ENCODE measurements around the gene PPP1R14D. TPM values are rescaled to one million over a fixed set of nuclear protein-coding genes. Genes with fewer than 3 reads are reported as not detected.
A peak's percentile ranks its signal among the peaks of the same experiment; 100 is the strongest.

The PPP1R14D gene
- total and polyA plus RNA-seq, 10 donors = 0.30 TPM; not detected in 9

- H3K27me3 ChIP-seq (replicated peaks in 1 of 7) = no peaks in the 10 kb centered on the region
- WGBS, 5 donors = 82 to 87% (median 83%) methylated on average over 13 of the region's 13 CpGs
Measured at GRCh38 chr15:40855706-40856234, 27.3 kb upstream of the PPP1R14D start.

GRCh38 chr15:40854161-40854560, 25.7 kb upstream of the PPP1R14D start:
- TF ChIP-seq POLR2AphosphoS5 (IDR thresholded peaks at IDR 0.05) (no peak), POLR2A (IDR thresholded peaks at IDR 0.05) (no peak), CTCF (IDR thresholded peaks at IDR 0.05 in 8 of 11, conservative IDR thresholded peaks at IDR 0.05 in 3 of 11) (no peak)
- Histone ChIP-seq H3K27ac (no peak overlapping the region), H3K9me3 (no peaks in the 10 kb centered on the region), H3K27me3 (replicated peaks in 1 of 7) (no peaks in the 10 kb centered on the region), H3K4me3 (no peak overlapping the region), H3K4me1 (peaks cover 0 to 18% (median 11%) of the 10 kb centered on the region in 6 donors), H3K36me3 (peaks cover 0 to 46% (median 5%) of the 10 kb centered on the region in 6 donors)
- peak; percentile 49 for DNase-seq
- intact Hi-C loops (cut with DNase I; ENCODE audit: low total_unique reads) = no loop called here
- WGBS, 5 donors = 53 to 85% (median 69%) methylated on average over 8 to 10 of the region's 10 CpGs

More at GRCh38 chr15:40855706-40856234, 27.3 kb upstream of the PPP1R14D start:
- Histone ChIP-seq H3K9me3 (no peaks in the 10 kb centered on the region), H3K4me3 (no peak overlapping the region), H3K27ac (no peak overlapping the region), H3K4me1 (peaks cover 0 to 21% (median 12%) of the 10 kb centered on the region in 6 donors), H3K36me3 (peaks cover 0 to 43% (median 5%) of the 10 kb centered on the region in 6 donors)
- TF ChIP-seq CTCF (IDR thresholded peaks at IDR 0.05 in 8 of 11, conservative IDR thresholded peaks at IDR 0.05 in 3 of 11) = no peak
- no peak for TF ChIP-seq POLR2AphosphoS5 (IDR thresholded peaks at IDR 0.05)
- no peak for TF ChIP-seq POLR2A (IDR thresholded peaks at IDR 0.05)
- peak; percentile 64 for DNase-seq
- intact Hi-C loops (cut with DNase I; ENCODE audit: low total_unique reads) = no loop called here

DNA sequence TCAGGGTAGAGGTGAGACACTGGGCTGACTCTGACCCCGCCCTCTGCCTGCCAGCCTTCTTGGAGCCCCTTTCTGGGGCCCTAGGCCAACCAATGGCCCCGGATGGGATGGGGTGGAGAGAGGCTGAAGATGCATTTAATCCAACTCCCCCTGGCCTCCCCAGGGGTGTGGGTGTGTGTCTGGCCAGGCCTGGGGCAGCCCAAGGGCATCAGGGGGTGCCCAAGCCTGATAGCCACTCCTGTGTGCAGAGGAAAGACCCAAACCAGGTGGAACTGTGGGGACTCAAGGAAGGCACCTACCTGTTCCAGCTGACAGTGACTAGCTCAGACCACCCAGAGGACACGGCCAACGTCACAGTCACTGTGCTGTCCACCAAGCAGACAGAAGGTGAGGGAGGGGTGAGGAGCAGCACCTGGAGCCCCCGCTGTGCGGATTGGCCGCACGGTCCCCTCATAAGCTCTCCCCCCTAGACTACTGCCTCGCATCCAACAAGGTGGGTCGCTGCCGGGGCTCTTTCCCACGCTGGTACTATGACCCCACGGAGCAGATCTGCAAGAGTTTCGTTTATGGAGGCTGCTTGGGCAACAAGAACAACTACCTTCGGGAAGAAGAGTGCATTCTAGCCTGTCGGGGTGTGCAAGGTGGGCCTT, 24.9 kb upstream of the PPP1R14D start:
- Histone ChIP-seq H3K27ac (no peak overlapping the region), H3K4me1 (peaks cover 0 to 14% (median 9%) of the 10 kb centered on the region in 6 donors), H3K9me3 (no peaks in the 10 kb centered on the region), H3K36me3 (peaks cover 0 to 46% (median 5%) of the 10 kb centered on the region in 6 donors), H3K4me3 (no peak overlapping the region), H3K27me3 (replicated peaks in 1 of 7) (no peaks in the 10 kb centered on the region)
- intact Hi-C loops (cut with DNase I; ENCODE audit: low total_unique reads) = no loop called here
- 88 to 94% (median 92%) methylated on average over 16 of the region's 16 CpGs for WGBS, 5 donors
- DNase-seq = peak; percentile 67
- no peak for TF ChIP-seq POLR2AphosphoS5 (IDR thresholded peaks at IDR 0.05)
- no peak for TF ChIP-seq POLR2A (IDR thresholded peaks at IDR 0.05)
- TF ChIP-seq CTCF (IDR thresholded peaks at IDR 0.05 in 8 of 11, conservative IDR thresholded peaks at IDR 0.05 in 3 of 11) = no peak

DNA sequence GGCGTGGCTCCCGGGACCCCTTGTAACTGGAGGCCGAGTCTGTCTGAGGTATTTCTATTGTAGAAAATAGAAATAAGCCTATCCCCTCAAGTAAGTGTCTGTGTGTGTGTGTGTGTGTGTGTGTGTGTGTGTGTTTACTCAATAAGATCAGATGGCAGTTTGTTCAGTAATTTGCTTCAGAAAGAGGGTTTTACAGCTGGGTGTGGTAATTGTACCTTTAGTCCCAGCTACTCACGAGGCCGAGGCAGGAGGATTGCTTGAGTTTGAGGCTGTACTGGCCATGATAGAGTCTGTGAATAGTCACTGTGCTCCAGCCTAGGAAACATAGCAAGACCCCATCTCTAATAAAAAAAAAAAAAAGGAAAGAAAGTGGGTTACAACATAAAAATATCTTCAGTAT, 24.0 kb upstream of the PPP1R14D start:
- DNase-seq = no peak
- 85 to 97% (median 90%) methylated on average over 5 of the region's 5 CpGs for WGBS, 5 donors
- peaks cover 0 to 12% (median 8%) of the 10 kb centered on the region in 6 donors for H3K4me1 ChIP-seq
- peaks cover 0 to 46% (median 5%) of the 10 kb centered on the region in 6 donors for H3K36me3 ChIP-seq
- TF ChIP-seq POLR2A (IDR thresholded peaks at IDR 0.05) (no peak), POLR2AphosphoS5 (IDR thresholded peaks at IDR 0.05) (no peak), CTCF (IDR thresholded peaks at IDR 0.05 in 8 of 11, conservative IDR thresholded peaks at IDR 0.05 in 3 of 11) (no peak)
- H3K27me3 ChIP-seq (replicated peaks in 1 of 7) = no peaks in the 10 kb centered on the region
- H3K4me3 ChIP-seq = no peak overlapping the region
- no peak overlapping the region for H3K27ac ChIP-seq
- H3K9me3 ChIP-seq = no peaks in the 10 kb centered on the region
- intact Hi-C loops (cut with DNase I; ENCODE audit: low total_unique reads) = no loop called here

Measured in spleen (tissue), 11 donors.